GM18951 (cell line): ENCODE results near the gene GPC5.

Source experiments
- POLR2A ChIP-seq: IDR thresholded peaks from 4 replicates; pipeline ENCODE4 v1.6.1; 2011; ENCODE audit warnings: mild to moderate bottlenecking; ENCODE audit not compliant: insufficient read length, insufficient read depth; ENCODE audit errors: extremely low read depth
- in situ Hi-C: fragments of 300-500 bp; cut with MboI; formaldehyde crosslinking; loops from one replicate; pipeline ENCODE4 v1.12.0; 2022; ENCODE audit warnings: low sequenced_read_pairs, mixed read lengths, inconsistent platforms; ENCODE audit not compliant: unreplicated experiment

GPC5 gene

DNA sequence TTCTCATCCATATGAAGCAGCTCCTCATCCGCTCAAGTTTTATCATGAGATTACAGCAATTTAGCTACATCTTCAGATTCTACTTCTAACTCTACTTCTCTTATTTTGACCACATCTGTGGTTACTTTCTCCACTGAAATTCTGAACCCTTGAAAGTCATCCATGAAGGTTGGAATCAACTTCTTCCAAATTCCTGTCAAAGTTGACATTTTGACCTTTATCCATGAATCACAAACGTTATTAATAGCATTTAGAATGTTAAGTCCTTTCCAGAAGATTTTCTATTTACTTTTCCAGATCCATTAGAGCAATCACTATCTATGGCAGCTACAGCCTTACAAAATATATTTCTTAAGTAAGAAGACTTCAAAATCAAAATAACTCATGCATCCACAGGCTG lies 1406.5 kb downstream of the GPC5 start:
- TF ChIP-seq POLR2A, result no peak
- in situ Hi-C loops, result no loop called here

DNA sequence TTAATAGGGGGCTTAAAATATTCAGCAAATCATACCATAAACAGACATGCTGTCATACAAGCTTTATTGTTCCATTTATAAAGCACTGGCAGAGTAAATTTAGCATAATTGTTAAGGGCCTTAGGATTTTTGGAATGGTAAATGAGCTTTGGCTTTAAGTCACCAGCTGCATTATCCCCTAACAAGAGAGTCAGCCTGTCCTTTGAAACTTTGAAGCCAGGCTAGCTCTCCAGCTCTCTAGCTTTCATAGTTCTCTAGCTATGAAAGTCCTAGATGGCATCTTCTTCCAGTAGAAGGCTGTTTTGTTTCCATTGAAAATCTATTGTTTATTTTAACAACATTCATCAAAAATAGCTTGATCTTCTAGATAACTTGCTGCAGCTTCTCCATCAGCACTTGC lies 1407.3 kb downstream of the GPC5 start:
- TF ChIP-seq POLR2A, result no peak
- in situ Hi-C loops, result no loop called here

DNA sequence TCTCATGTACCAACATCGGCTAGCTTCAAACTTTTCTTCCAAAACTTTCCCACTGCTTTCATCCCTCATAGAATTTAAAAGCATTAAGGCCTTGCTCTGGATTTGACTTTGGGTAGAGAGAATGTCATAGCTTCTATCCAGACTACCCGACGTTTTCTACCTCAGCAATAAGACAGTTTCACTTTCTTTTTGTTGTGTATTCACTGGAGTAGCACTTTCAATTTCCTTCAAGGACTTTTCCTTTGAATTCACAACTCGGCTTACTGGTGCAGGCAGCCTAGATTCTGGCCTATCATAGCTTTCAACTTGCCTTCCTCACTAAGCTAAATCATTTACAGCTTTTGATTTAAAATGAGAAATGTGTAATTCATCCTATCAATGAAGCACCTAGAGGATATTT lies 1407.8 kb downstream of the GPC5 start:
- in situ Hi-C loops, result no loop called here
- no peak for TF ChIP-seq POLR2A

DNA sequence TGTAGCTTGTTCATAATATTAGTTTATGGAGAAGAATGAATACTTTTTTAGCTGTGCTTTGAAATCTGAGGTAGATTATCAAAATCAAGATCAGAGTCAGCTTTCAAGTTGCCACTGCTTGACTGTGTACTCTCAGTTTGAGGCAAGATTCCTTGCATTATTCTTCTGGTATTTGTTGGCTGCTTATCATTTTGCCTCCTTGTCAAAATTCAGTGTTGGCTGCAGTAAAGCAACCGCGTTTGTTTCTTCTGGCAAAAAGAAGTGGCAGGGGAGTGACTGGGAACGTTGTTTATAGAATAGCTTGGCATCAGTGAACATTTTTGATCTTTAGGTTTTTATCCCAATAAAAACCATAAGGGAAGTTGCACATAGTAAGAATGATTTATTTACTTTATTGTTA lies 1408.9 kb downstream of the GPC5 start:
- in situ Hi-C loops, result no loop called here
- no peak for TF ChIP-seq POLR2A

DNA sequence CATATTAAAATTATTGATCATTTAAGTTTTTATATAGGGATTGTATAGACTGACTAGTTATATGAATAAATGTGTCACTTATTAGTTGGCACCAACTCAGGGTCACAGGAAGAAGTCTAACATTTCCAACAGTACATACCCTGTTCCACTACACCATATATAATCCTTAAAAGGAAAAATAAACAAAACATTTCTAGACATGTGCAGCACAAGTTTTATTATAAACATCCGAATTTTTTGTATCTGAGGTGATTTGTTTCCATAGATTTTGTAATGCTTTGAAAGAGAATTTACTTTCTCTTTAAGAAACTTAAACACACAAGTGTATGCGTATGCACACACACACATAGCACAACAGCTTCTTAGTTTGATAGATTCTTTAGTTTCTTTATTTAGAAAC lies 1409.5 kb downstream of the GPC5 start:
- in situ Hi-C loops, result no loop called here

DNA sequence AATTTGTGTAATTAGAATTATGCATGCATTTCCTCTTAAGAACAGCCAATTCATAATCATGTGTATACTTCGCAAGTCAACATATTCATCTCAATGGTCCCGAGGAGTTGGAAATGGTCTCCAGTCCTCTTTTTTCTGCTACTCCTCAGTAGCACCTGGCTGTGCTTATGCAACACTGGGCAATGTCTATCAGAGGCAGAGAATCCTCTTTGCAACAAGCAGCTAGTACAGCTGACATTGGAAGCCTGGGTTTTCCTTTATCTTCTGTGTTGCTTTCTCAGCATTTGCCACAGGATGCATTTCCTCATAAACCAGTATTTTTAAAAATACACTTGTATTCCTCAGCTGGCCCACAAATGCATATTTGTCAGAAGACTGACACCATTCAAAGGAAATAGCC lies 1422.9 kb downstream of the GPC5 start:
- TF ChIP-seq POLR2A, result no peak
- in situ Hi-C loops, result no loop called here

More for the DNA sequence above, 1409.5 kb downstream of the GPC5 start:
- no peak for TF ChIP-seq POLR2A

DNA sequence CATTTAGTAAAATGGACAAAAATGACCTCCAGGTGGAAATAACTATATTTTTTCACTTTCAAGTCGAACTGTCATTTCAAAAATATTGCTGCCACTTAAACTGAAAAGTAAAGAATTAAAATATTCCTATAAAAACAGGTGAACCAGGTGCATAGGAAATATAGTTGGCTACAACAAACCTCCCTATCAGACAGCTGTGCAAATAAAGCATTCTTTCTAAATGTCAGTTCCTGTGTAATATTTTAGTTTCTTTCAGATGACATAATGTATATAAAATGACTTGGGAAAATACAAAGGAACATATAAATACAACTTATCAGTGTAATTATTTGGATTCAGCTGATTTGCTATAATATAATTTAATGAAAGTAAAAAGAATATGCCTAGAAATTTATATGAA lies 1424.6 kb downstream of the GPC5 start:
- in situ Hi-C loops, result no loop called here
- TF ChIP-seq POLR2A, result no peak

DNA sequence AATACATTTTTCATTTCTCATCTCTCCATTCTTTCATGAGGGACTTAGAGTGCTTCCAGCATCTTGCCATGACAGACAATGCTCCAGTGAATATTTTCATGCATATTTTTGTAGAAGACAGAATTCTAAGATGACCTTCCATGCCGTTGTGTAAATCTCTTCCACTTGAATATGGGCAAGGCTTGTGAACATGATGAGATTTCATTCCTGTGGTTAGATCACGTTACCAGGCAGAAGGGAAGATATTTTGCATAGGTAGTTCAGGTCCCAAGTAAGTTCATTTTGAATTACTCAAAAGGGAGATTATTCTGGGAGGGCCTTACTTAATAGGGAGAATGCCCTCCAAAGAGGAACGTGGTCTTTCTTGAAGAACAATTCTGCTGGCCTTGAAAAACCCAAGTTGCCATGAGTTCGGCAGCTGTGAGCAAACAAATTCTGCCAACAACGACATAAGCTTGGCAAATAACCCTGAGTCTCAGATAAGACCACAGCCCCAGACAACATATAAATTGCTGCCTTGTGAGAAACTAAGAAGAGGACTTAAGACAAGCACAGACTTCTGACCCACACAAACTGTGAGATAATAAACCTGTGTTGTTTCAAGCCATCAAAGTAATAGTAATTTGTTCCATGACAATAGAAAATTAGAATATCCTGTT lies 1427.6 kb downstream of the GPC5 start:
- no peak for TF ChIP-seq POLR2A

DNA sequence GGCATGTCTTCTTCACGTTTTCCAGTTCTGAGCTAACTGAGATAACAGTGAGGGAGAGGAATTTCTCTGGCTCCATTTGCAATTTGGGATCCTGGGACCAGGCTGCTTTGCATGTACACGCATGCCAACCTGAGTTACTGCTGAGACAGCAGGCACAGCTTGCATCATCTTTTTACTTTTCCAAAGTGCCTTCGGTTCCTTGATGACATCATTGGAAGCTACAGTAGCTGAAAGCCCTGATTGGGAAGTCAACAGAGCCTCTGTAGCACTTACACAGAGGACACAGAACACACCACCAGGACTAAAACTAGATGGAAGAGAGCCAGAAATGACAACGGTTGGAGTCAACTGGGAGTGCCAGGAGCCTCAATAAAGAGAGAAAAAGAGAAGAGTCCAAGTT lies 1429.1 kb downstream of the GPC5 start:
- no peak for TF ChIP-seq POLR2A
- in situ Hi-C loops, result no loop called here

More for the DNA sequence above, 1427.6 kb downstream of the GPC5 start:
- in situ Hi-C loops, result no loop called here

DNA sequence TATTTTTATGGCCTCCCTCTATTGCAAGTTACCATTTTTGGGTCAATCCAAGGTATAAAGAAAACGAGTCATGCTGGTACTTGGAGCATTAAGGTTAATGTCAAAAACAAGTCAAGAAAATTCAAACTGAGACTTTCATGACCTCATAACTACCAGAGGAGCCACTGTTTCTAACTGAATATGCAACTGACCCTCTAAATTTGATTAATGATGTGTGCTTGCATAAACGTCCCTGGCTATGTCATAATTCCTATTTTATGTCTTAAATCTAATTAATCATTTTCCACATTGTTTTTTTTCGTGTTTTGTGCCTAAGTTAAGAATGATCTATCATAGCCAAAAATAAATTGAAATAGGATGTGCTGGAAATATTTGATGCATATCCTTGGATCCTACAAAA lies 1431.5 kb downstream of the GPC5 start:
- TF ChIP-seq POLR2A, result no peak
- in situ Hi-C loops, result no loop called here

DNA sequence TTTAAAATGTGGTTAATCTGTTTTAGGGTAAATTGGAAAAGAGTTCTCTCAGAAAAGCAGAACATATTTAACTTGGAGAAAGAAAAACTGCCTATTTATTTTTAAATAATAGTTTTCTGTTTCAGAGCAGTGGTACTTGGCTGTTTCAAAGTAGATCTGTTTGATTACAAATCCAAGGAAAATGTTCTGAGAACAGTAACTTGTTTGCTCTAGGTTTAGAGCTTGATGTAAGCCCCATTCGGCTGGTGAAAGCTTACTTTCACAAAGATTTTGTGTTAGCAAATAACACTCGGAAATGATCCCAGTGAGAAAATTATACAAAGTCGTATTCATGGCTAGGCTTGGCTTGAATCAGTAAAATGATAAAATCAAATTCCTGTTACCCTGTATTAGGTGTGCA lies 1432.4 kb downstream of the GPC5 start:
- no peak for TF ChIP-seq POLR2A
- in situ Hi-C loops, result no loop called here

DNA sequence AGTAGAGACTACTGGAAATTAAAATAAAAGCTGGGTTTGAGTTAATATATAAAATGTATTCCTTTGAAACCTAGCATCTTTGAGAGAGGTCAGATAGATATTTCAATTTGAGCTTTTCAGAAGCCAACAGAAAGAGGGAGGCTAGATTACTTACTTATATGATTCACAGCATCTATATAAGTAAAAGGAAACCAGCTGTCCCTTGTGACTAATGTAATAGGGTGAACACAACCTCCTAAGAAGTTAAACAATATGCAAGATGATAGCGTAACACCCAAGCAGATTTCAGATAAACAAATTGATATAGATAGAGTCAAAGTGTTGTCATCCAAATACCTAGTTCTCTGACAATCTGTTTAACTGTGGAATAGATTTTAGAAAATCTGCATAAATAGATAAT lies 1434.7 kb downstream of the GPC5 start:
- TF ChIP-seq POLR2A, result no peak
- in situ Hi-C loops, result no loop called here

DNA sequence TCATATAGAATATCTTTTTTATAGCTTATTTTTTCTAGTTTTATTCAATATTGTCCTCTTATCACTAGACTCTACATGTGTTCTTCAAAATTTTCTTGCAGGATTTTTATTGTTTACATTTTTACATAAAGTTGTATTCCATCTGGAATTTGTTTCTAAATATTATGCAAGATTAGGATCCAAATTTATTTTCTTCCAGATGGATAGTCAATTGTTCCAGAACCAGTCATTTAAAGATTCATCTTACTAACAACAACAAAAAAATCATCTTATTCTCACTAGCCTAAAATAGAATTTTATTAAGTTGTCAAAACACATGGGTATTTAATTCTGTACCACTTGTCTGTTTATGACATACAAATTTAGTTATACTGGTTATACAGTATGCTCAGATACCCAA lies 1437.8 kb downstream of the GPC5 start:
- in situ Hi-C loops, result no loop called here
- no peak for TF ChIP-seq POLR2A

DNA sequence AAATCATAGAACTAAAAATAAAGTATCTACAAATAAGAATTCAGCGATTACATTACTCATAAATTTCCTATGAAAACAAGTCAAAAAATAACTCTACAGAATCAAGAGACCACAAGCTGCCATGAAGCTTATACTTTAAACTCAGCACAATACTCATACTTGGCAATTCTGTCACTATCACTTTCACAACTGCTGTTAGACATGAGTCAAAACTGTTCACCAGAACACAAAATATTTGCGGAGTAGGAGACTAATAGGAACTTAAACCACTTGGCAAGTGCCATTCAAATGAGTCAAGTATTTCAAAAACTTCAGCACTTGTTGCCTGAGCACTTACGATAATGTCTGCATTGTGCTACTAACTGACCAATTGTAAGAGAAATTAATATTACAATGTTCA lies 1440.4 kb downstream of the GPC5 start:
- in situ Hi-C loops, result no loop called here

DNA sequence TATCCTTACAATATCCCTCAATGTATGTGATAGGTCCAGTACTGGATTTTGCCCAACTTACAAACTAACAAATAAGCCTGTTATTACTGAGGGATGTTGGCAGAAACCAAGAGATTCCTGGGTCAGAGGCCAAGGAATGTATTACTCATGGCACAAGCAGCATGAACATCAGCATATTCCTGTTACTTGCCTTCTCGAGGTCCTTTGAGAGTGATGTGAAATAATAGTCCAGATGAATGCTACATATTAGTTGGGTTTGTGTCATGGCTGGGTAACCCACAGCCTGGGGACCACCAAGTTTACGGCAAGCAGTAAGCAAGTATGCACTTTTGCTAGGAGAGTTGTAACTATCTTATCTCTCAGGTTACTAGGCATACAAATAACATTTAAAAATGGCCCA lies 1443.7 kb downstream of the GPC5 start:
- in situ Hi-C loops, result no loop called here
- TF ChIP-seq POLR2A, result no peak

More for the DNA sequence above, 1440.4 kb downstream of the GPC5 start:
- no peak for TF ChIP-seq POLR2A
